HG03432 (cell line): ENCODE results near the gene RUNDC1.
"Not testable (repeated sequence)": the region's sequence is repeated elsewhere in the genome, so short reads cannot be mapped to it uniquely, and the experiment has no call there.

ENCODE experiments used
- ATAC-seq: cut with Tn5 transposase; IDR thresholded peaks from one replicate; pipeline ENCODE4 v1.9.1; 2021; ENCODE audit warnings: mild to moderate bottlenecking, moderate library complexity; ENCODE audit not compliant: unreplicated experiment

Gene RUNDC1

DNA sequence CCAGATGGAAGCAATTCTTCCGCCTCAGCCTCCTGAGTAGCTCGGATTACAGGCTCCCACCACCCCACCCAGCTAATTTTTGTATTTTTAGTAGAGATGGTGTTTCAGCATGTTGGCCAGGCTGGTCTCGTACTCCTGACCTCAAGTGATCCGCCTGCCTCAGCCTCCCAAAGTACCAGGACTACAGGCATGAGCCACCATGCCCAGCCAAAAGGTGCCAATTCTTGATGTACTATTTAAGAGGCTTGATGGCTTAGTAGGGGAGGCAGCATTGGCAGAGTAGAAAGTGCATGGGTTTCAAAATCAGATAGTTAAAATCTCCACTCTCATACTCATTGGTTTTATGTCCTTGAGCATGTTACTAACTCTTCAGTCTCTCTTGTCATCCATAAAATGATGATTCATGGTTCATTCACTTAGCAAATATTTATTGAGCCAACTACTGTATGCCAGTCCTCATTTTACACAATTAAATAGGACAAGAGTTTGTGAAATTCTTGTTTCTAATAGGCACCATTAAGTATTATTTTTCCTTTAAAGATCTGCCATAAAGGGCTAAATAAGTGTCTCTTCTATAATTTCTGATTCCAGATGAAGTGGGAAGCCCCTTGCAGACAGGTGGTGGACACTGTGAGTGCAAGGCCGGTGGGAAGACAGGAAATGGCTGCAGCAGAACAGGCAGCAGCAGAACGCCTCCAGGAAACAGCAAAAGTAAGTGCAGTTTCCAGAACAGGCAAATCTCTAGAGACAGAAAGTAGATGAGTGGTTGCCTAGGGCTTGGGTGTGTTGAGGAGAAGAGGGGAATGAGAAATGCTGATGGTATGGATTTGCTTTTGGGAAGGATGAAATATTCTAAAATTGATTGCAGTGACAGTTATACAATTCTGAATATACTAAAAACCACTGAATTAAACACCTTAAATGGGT, 9.6 kb downstream of the RUNDC1 start:
- ATAC-seq = no peak

DNA sequence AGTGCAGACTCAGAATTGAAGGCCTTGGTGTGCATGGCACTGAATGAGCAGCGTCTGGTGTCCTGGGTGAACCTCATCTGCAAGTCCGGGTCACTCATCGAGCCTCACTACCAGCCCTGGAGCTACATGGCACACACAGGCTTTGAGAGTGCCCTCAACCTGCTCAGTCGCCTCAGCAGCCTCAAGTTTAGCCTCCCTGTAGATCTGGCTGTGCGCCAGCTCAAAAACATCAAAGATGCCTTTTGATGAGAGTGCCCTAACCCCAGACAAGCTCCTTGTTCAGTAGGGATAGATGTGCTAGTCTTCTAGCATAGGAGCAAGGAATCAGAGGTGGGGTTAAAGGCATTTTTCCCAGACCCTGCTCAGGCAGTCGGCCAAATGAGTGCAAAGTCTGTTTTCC, 11.1 kb downstream of the RUNDC1 start:
- no peak for ATAC-seq

DNA sequence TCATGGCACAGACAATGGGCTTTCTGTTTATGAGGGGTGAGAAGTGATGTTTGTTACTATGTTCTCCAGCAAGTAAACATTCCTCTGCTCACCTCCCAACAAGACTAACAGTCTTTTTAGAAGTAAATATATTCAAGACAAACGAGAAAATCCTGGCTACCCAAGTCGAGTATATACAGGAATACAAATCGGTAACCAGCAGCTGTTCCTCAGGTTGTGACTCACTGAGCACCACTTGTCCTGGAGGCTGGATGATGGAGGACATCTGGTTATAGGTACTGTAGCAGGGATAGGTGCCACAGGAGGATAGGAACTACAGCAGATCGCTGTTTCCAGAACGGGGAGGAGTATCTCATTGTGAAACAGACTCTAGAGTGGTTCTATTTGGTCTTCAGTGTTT, 12.5 kb downstream of the RUNDC1 start:
- ATAC-seq = no peak

DNA sequence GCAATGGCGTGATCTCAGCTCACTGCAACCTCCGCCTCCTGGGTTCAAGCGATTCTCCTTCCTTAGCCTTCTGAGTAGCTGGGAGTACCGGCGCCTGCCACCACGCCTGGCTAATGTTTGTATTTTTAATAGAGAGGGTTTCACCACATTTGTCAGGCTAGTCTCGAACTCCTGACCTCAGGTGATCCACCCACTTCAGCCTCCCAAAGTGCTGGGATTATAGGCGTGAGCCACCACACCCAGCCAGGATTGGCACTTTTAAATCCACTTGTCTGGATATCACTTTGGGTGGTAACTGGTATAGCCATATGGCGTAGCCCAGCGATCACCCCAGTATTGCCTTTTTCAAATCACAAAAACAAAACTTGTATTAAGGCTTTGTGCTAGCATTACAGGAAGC, 13.5 kb downstream of the RUNDC1 start:
- not testable (repeated sequence) for ATAC-seq

DNA sequence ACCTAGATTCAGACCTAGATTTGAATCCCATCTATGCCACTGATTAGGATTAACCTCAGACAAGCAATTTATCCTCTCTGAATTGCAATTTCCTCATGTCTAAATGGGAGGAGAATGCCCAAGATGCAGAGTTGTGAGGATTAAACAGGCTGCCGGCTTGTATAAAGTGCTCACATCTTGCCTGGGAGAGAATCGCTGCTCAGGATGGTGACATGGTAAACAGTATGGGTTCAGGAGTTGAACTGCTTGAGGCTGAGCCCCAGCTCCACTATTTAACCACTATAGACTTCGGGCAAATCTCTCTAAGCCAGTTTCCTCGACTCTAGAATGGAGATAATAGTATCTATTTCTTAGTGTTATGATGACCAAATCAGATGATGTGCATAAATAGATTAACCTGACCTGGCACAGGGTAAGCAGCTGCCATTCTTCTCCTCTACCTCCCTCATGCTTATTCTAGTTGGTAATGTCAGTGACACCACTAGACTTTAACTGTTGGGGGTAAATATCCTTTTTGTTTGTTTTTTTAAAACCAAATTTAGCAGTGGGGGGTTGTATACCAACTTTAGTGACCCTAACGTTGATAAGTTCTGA, 17.1 kb downstream of the RUNDC1 start:
- no peak for ATAC-seq

DNA sequence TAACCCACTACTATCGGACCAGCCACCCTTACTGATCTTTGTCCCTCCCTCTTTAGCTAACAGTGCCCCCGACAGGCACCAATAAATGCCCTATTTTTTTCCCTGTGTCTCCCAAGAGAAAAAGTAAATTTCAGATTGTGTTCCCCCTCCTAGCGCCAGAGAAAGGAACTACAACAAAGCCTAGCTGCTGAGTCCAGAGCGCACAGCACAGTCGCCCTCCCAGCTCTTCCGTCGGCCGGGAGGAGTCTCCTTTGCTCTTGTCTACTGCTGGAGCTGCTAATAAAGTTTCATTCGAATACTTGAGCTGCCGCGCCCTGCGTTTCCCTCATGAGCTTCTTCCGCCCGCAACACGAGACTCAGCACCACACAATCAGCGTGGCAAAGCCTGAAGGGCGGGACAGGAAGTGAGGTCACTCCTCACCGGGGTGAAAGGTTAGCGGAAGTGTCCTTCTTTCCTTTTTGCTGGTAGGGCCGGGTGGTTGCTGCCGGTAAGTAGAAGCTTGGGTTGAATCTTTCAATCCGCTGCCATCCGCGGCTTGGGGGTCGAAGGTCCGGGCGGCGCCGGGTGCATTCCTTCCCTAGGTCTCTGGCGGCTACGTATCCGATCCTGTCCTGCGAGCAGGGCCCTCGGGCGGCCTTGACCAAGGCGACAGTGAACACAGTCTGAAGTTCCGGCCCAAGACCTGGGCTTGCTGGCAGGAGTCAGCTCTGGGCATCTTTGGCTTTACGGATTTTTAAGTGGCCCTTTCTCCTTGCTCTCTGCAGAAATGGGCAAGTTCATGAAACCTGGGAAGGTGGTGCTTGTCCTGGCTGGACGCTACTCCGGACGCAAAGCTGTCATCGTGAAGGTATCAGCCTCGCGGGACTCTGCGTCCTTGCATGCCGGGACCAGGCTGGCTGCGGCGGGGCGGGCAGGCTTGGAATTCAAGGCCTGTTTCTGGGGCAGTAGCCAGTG, 17.9 kb downstream of the RUNDC1 start, which contains the start of gene RPL27:
Gene RPL27, plus strand, starts transcription at position 436 of the 955 bp plus-strand sequence. Its CDS starts 332 bp downstream, at position 768.
- ATAC-seq = peak; percentile 93

DNA sequence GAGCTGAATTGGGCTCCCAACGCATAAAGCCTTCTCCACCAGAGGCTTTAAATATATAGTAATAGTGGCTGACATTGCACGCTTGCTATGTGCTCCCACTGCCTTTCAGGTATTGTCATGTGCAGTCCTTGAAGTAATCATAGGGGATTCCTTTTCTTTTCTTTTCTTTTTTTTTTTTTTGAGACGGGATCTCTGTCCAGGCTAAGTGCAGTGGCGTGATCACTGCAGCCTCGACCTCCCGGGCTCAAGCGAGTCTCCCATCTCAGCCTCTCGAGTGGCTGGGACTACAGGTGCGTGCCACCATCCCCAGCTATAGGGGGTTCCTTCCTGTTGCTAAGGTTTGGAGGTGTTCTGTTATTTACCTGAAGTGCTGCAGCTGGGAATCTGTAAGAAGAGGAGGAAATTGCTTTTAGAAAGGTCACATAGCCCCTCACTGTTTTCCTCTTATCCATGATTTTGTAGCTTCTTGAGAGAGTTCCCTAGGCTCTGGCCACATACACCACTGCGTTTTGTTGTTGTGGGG, 18.7 kb downstream of the RUNDC1 start:
- ATAC-seq = no peak

DNA sequence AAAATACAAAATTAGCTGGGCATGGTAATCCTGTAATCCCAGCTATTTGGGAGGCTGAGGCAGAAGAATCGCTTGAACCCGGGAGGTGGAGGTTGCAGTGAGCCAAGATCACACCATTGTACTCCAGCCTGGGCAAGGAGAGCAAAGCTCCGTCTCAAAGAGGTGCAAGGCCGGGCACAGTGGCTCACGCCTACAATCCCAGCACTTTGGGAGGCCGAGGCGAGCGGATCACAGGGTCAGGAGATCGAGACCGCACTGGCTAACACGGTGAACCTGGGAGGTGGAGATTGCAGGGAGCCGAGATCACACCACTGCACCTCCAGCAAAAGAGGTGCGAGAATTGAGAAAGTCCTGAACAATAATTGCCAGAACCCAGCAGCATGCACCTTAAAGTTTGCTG, 20.5 kb downstream of the RUNDC1 start:
- ATAC-seq = not testable (repeated sequence)

DNA sequence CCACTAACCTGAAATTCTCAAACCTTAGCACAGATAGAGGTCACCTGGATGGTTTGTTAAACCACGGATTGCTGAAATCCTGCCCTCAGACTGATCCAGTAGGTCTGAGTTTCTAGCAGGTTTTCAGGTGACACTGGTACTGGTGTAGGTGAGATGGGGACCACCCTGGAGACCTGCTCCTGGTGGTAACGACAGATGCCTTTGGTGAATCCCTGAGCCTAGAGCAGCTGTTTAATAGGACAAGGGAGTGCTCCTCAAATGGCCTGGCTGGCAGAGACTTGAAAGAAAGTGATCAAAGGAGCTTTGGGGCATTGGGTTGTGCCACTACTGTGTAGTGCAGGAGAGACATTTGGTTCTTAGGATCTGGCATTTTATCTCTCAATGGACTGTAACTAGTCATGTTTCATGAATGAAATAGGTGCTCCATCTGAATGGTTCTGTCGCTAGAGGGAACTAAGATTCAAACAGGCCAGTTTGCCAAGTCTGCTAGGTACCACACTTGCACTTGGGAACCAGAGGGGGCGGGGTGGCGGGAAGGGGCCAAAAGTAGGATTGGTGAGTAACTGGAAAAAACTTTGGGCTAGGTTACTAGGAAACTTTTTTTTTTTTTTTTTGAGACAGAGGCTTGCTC, 23.3 kb downstream of the RUNDC1 start:
- ATAC-seq = no peak

DNA sequence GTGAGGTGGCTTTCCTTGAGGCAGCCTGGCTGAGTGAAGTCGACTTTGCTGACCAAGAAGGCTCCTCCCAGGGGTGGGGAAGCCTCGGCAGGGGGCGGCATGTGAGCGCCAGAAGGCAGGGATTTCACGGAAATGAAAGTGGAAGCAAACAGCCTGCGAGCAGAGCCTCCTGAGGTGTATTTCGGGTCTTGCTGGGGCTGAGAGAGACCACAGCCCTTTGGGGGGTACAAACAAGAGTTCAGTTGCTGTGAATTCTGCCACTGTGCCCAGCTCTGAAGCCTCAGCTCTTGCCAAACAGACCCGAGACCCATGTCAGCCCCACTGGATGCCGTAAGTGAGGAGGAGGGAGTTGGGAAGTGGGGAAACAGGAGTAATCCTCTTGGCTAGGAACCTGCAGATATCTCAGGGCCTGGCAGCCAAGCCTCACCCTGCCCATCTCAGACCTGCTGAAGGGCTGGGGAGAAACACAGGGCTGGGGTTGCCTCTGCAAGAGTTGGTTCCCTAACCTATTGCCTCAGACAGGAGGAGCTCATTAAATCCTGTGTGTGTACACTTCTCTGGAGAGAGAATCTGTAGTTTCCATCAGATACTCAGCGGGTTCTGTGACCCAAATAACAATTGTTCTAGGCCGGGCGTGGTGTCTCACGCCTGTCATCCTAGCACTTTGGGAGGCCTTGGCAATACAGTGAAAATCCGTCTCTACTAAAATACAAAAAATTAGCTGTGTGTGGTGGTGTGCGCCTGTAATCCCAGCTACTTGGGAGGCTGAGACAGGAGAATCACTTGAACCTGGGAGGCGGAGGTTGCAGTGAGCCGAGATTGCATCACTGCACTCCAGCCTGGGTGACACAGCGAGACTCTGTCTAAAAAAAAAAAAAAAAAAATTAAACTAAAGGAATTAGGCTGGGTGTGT, 26.5 kb downstream of the RUNDC1 start, which contains the start of gene IFI35:
Gene IFI35, plus strand, starts transcription at position 146 of the 913 bp plus-strand sequence. Its CDS starts 164 bp downstream, at position 310.
- peak; percentile 84 for ATAC-seq

DNA sequence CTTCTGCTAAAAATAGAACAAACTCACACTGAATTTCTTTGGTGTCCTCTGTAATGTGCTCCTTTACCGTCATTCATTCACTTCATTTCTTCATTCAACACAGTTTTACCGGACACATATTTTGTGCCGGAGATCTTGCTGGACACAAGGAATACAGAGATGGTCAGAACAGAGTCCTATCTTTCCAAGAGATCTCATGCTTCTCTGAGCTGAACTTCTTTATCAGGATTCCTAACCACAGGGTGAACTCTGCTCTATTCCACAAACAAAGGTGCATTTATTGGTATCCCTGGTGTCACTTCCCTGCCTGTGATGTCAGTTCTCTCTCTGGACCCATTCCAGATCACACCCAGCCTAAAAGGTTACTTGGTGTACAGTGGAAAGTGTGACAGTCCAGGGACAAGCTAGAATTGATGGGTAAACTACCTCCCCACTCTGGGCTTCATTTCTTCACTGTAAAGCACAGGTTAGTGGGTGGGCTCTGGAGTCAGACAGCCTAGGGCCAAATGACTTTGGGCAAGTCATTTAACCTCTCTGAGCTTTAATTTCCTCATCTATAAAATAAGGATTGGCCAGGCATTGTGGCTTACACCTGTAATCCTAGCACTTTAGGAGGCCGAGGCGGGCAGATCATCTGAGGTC, 30.4 kb downstream of the RUNDC1 start:
- ATAC-seq = no peak

DNA sequence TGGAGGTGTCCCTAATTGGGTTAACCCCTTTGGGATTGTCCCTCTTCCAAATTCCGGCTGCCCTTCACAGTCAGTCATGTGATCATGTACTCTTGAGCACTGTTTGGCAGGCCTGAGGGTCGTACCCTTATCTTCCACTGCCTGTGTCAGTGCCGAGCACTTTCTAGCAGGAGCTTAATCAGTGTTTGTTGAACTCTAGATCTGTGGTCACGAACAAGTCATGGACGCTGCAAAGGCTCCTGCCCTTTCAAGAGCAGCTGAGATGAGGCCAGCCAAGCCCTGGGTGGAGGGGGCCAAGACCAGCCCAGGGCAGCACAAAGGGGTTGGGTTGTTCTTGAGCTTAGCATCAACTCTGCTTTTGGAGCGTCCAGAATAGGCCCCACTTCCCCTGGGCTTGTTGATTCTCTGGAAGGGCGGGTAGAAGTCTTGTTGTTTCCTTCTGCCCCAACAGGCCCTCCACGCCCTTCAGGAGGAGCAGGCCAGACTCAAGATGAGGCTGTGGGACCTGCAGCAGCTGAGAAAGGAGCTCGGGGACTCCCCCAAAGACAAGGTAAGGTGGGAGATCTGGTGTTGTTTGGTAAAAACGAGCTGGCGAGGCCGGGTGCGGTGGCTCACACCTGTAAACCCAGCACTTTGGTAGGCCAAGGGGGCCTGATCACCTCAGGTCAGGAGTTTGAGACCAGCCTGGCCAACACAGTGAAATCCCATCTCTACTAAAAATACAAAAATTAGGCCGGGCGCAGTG, 31.5 kb downstream of the RUNDC1 start:
- no peak for ATAC-seq

DNA sequence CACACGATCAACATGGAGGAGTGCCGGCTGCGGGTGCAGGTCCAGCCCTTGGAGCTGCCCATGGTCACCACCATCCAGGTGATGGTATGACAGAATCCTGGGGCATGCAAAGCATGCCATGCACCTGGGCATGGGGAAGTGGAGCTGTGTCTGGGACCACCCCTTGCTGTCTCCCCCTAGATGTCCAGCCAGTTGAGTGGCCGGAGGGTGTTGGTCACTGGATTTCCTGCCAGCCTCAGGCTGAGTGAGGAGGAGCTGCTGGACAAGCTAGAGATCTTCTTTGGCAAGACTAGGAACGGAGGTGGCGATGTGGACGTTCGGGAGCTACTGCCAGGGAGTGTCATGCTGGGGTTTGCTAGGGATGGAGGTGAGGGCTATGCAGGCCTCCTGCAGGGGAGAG, 32.9 kb downstream of the RUNDC1 start:
- no peak for ATAC-seq

DNA sequence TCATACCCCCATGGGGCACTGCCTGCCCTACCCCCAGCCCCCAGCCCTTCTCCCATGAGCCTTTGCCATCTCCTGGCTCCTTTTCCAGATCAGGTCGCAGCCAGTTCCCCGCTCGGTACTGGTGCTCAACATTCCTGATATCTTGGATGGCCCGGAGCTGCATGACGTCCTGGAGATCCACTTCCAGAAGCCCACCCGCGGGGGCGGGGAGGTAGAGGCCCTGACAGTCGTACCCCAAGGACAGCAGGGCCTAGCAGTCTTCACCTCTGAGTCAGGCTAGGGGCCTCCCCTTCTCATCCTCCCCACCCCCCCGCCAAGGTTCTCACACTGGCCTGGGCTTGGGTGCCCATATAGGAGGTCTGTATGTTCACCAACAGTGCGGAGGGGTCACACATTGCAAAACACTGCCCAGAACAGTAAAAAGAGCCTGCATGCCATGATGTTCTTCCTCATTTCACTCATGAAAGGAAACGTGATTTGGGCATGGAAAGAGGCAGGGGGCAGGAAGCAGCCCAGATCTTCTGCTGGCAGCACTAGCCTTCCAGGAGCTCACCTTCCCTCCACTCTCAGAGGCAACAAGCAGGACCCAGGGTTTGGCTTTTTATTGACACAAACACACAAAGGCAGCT, 33.8 kb downstream of the RUNDC1 start:
- no peak for ATAC-seq

DNA sequence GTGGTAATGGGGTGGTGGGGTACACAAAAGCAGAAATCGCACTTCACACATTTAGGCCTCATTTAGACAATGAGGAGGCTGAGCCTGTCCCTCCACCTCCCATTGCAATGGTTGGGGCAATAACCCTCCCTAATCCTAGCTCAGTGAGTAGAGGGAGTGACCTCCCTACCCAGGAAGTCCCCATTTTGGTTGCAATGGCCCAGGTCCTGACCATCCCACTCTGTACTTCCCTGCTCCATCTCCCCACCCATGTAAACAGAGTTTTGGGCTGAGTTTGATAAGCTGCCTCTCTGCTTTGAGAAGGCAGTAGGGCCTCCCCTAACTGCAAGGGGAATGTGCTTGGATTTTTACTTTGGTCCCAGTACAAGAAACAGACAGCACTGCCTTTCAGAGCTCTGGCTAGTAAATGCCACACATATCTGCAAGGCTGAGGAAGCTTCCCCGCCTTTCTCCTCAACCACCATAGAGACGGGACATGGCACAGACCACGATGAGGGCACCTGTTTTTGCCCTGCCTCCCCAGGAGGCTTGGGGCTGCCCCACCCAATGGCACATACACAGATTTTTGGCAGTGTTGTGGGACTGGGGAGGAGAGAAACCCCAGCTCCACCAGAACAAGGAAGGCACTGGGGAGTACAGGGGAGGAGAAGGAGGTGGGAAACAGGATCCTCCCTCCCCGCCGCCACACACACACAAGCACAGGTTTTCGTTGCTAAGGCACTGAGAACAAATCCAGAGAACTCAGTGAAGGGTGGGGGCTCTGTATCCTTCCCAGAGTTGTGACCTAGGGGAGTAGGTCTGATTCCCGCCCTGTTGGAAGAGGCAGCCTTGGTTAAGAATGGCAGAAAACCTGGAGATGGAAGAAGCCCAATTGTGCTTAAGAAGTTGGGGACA, 34.5 kb downstream of the RUNDC1 start:
- no peak for ATAC-seq

DNA sequence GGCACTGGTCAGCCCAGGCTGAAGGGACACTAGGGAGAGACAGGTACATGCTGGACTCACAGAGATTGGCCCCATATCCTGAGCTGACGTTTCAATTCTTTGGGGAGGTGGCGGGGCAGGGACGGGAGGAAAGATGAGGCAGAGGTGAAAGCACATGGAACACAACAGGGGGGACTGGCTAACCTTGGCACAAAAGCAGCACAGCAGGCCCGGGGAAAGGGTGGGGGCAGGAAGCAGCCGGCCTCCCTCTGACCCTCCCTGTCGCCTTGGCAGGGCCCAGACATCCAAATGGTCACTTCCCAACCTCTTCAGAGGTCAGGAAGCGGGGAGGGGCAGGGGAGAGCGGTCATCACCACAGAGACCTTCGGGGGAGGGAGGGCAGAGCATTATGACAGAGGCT, 35.2 kb downstream of the RUNDC1 start:
- ATAC-seq = no peak

DNA sequence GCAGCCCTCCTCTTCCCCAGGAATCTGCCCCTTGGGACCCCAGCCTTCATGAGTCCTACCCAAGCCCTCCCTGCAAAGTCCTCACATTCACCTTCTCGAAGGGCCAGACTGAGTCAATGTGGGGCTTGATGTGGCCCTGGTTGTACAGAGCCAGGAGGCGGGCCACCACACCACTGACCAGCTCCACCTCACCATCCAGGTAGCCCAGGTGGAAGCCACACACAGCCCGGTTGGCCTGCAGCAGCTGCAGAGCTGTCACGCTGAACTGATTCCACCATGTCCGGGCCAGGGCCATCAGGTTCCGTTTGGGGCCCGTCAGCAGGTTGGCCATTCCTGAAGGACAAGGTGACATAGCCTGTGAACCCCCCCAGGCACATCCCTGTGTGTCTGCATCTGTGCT, 35.9 kb downstream of the RUNDC1 start:
- ATAC-seq = no peak
